ENCODE results near the gene KCNN4. TPM values are rescaled to one million over a fixed set of nuclear protein-coding genes. Genes with fewer than 3 reads are reported as not detected.
"Not testable (repeated sequence)": the region's sequence is repeated elsewhere in the genome, so short reads cannot be mapped to it uniquely, and the experiment has no call there.

Gene KCNN4
- total and polyA plus RNA-seq, 5 experiments from 2014 or later, result 7.6 to 103 (median 28.6) TPM

GRCh38 chr19:43768273-43769050 lies 12.3 kb downstream of the KCNN4 start:
- Mint-ChIP-seq H3K27ac (peak overlapping the region in 6 of 10 donors; percentile 2 to 86 (median 36)), H3K4me3 (no peak overlapping the region), H3K4me1 (peaks cover 22 to 42% (median 35%) of the 10 kb centered on the region in 4 donors), H3K9me3 (no peaks in the 10 kb centered on the region), H3K36me3 (peaks cover 0 to 52% (median 4%) of the 10 kb centered on the region in 3 donors), H3K27me3 (no peaks in the 10 kb centered on the region)
- DNase-seq (peak in 1 of 10 donors; percentile 22), ATAC-seq (no peak)
- POLR2A ChIA-PET, result interaction anchor here (0.5 to 6.5 kb wide), 3 partner anchors 9 to 19 kb away, joined by 3 to 70 read pairs (median 14); partner anchors contain the start of genes KCNN4 and SMG9

GRCh38 chr19:43767818-43768217 lies 13.0 kb downstream of the KCNN4 start:
- Mint-ChIP-seq H3K27me3 (no peaks in the 10 kb centered on the region), H3K27ac (peak overlapping the region in 7 of 10 donors; percentile 15 to 91 (median 57)), H3K9me3 (no peaks in the 10 kb centered on the region), H3K36me3 (peaks cover 0 to 46% (median 4%) of the 10 kb centered on the region in 3 donors), H3K4me3 (no peak overlapping the region), H3K4me1 (peaks cover 25 to 45% (median 37%) of the 10 kb centered on the region in 4 donors)
- no peak for DNase-seq
- POLR2A ChIA-PET, result interaction anchor here (0.5 to 6.5 kb wide), 3 partner anchors 10 to 20 kb away, joined by 3 to 70 read pairs (median 14); partner anchors contain the start of genes KCNN4 and SMG9
- ATAC-seq, result no peak

- DNase-seq (peak in 1 of 10 donors; percentile 41), ATAC-seq (no peak)
- H3K9me3 Mint-ChIP-seq, result no peaks in the 10 kb centered on the region
- H3K36me3 Mint-ChIP-seq, result peaks cover 0 to 42% (median 4%) of the 10 kb centered on the region in 3 donors
- POLR2A ChIA-PET, result interaction anchor here (4.0 to 6.5 kb wide), 2 partner anchors 11 to 13 kb away, joined by 14 to 70 read pairs; partner anchors contain the start of genes KCNN4 and SMG9
- no peak overlapping the region for H3K4me3 Mint-ChIP-seq
- peaks cover 25 to 47% (median 36%) of the 10 kb centered on the region in 4 donors for H3K4me1 Mint-ChIP-seq
- H3K27ac Mint-ChIP-seq, result peak overlapping the region in 9 of 10 donors; percentile 33 to 95 (median 88)
- H3K27me3 Mint-ChIP-seq, result no peaks in the 10 kb centered on the region
Measured at GRCh38 chr19:43767316-43767715, 13.5 kb downstream of the KCNN4 start.

DNA sequence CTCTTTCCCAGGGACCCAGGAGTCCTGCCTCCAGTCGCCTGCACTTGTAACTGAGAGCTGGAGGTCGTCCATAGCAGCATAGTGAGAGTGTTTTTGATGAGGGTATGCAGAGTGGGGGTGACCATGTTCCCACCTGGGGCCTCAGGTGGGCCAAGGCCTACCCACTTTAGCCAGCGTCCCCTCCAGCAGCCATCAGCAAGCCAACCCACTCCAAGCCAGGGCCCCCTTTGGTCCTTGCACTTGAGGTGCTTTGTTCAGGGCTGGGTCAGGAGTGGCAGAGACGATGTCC lies 14.1 kb downstream of the KCNN4 start:
- Mint-ChIP-seq H3K4me3 (peak overlapping the region in 8 of 10 donors; percentile 12 to 58 (median 43)), H3K9me3 (no peaks in the 10 kb centered on the region), H3K27me3 (no peaks in the 10 kb centered on the region), H3K36me3 (peaks cover 0 to 39% (median 4%) of the 10 kb centered on the region in 3 donors), H3K27ac (peak overlapping the region; percentile 82 to 95 (median 90)), H3K4me1 (peaks cover 25 to 47% (median 36%) of the 10 kb centered on the region in 4 donors)
- no peak for DNase-seq
- no peak for ATAC-seq
- POLR2A ChIA-PET, result interaction anchor here (4.0 to 6.5 kb wide), 2 partner anchors 11 to 12 kb away, joined by 14 to 70 read pairs; partner anchors contain the start of genes KCNN4 and SMG9

DNA sequence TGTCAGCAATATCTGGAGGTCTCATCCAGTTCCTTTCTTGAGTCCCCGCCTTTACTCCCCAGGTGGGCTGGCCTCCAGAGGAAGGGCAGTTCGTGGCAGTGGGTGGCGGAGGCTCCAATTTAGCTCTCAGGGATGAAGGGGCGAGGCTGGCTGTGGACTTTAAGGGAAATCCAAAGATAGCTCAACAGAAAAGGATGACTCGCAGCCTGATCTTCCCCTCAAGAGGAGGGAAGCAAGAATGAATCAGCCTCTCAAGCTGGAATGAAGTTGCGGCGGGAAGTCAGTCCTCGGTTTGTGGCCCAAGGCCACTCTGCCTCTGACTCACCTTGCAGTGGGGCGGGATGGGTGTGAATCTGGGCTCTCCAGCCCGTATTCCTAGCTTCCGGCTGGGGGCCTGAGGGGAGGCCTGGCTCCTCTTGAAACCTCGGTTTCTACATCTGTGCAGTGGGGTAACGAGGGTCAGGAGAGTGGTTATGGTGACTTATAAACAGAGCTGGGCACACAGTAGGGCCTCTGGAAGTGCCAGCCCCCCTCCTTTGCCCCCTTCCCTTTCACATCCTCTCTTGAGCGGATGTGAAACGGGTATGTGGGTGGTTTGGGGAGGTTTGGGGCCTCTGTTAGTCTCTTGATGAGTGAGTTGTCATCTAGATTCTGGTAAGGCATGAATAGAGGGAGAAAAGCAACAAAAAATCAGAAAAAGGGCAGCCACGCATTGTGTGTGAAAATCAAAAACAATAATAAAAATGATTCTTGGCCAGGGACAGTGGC lies 15.5 kb downstream of the KCNN4 start:
- no peaks in the 10 kb centered on the region for H3K9me3 Mint-ChIP-seq
- H3K4me1 Mint-ChIP-seq, result peaks cover 24 to 47% (median 35%) of the 10 kb centered on the region in 4 donors
- ATAC-seq (peak; percentile 75 to 83), DNase-seq (peak in 4 of 10 donors; percentile 30 to 67 (median 40))
- POLR2A ChIA-PET, result interaction anchor here (0.6 to 6.5 kb wide), 6 partner anchors 10 to 1363 kb away, joined by 3 to 70 read pairs (median 4); partner anchors contain the start of genes KCNN4 and SMG9
- H3K36me3 Mint-ChIP-seq, result peaks cover 0 to 29% (median 4%) of the 10 kb centered on the region in 3 donors
- peak overlapping the region; percentile 16 to 75 (median 53) for H3K4me3 Mint-ChIP-seq
- H3K27ac Mint-ChIP-seq, result peak overlapping the region; percentile 82 to 95 (median 90)
- H3K27me3 Mint-ChIP-seq, result no peaks in the 10 kb centered on the region

- peaks cover 23 to 44% (median 35%) of the 10 kb centered on the region in 4 donors for H3K4me1 Mint-ChIP-seq
- not testable (repeated sequence) for H3K9me3 Mint-ChIP-seq, ATAC-seq, DNase-seq, H3K27me3 Mint-ChIP-seq
- peak overlapping the region; percentile 82 to 95 (median 90) for H3K27ac Mint-ChIP-seq
- POLR2A ChIA-PET, result interaction anchor here (0.9 to 6.5 kb wide), 5 partner anchors 10 to 20 kb away, joined by 3 to 70 read pairs (median 4); partner anchors contain the start of genes KCNN4 and SMG9
- peaks cover 0 to 26% (median 4%) of the 10 kb centered on the region in 3 donors for H3K36me3 Mint-ChIP-seq
- peak overlapping the region in 4 of 10 donors; percentile 50 to 75 (median 59) for H3K4me3 Mint-ChIP-seq
Measured at GRCh38 chr19:43764684-43765083, 16.1 kb downstream of the KCNN4 start.

DNA sequence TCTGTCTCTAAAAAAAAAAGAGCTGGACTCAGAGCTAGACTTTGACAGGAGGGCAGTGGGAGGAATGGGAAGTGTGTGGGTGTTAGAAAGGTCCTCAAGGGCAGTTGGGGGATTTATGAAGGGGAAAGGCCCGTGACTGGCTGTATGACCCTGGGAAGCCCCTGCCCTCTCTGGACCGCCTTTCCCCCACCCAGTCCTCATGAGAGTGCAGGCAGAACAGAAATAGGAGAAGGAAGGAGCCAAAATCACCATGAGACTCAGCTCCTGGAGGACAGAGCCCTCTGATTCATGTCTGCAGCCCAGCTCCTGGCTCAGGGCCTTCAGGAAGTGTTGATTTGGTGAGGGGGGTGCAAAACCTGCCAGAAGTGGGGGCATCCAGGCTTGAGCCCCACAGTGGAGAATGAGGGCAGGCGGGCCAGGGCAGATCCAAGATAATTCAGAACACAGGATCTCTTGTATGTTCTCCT lies 17.3 kb downstream of the KCNN4 start:
- H3K27ac Mint-ChIP-seq, result peak overlapping the region in 9 of 10 donors; percentile 15 to 92 (median 76)
- DNase-seq (no peak), ATAC-seq (no peak)
- peaks cover 24 to 43% (median 35%) of the 10 kb centered on the region in 4 donors for H3K4me1 Mint-ChIP-seq
- no peaks in the 10 kb centered on the region for H3K27me3 Mint-ChIP-seq
- H3K9me3 Mint-ChIP-seq, result no peaks in the 10 kb centered on the region
- H3K36me3 Mint-ChIP-seq, result peaks cover 0 to 16% (median 4%) of the 10 kb centered on the region in 3 donors
- POLR2A ChIA-PET, result interaction anchor here (3.4 to 6.5 kb wide), 2 partner anchors 9 to 14 kb away, joined by 29 to 70 read pairs; partner anchors contain the start of genes KCNN4 and SMG9
- H3K4me3 Mint-ChIP-seq, result peak overlapping the region in 2 of 10 donors; percentile 41 to 45

DNA sequence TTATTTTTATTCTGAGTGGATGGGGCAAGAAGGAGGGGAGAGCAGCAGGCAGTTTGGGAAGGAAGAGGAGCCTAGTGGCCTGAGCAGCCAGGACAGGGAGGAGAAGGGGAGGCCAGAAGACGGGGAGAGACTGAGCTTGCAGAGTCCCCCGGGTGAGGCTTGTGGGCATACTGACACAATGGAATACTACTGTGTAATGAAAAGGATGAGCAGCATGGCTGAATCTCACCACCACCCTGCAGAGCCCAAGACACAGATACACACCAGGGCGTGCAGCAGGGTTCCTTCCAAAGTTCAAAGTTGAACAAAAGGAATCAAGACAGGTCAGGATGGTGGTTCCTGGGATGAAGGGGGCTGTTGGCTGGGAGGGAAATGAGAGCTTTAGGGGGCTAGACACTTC lies 18.0 kb downstream of the KCNN4 start:
- Mint-ChIP-seq H3K9me3 (no peaks in the 10 kb centered on the region), H3K4me3 (no peak overlapping the region), H3K27me3 (no peaks in the 10 kb centered on the region), H3K4me1 (peaks cover 24 to 42% (median 35%) of the 10 kb centered on the region in 4 donors), H3K27ac (peak overlapping the region in 6 of 10 donors; percentile 17 to 82 (median 76)), H3K36me3 (peaks cover 0 to 13% (median 4%) of the 10 kb centered on the region in 3 donors)
- DNase-seq (no peak), ATAC-seq (no peak)
- POLR2A ChIA-PET, result interaction anchor here (3.4 to 6.5 kb wide), 2 partner anchors 8 to 15 kb away, joined by 29 to 70 read pairs; partner anchors contain the start of genes KCNN4 and SMG9

DNA sequence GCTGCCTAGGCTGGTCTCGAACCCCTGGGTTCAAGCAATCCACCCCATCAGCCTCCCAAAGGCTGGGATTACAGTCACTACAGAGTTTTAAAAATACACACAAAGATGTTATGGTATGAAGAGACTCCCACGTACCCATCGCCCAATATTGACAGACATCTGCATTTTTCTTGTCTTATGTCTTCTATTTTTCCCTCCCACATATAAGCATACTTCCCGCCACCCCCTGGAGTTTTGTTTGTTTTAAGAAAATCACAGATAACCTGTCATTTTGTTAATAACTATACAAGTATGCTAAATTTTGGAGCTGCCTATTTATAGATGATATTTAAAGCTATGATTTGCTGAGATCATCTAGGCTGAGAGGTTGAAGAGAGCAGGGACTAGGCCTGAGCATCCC lies 19.8 kb downstream of the KCNN4 start:
- no peaks in the 10 kb centered on the region for H3K9me3 Mint-ChIP-seq
- peaks cover 17 to 37% (median 24%) of the 10 kb centered on the region in 4 donors for H3K4me1 Mint-ChIP-seq
- no peak overlapping the region for H3K4me3 Mint-ChIP-seq
- H3K36me3 Mint-ChIP-seq, result peaks cover 0 to 3% (median 0%) of the 10 kb centered on the region in 3 donors
- H3K27me3 Mint-ChIP-seq, result no peaks in the 10 kb centered on the region
- no peak for DNase-seq
- ATAC-seq, result no peak
- POLR2A ChIA-PET, result no interaction called here
- H3K27ac Mint-ChIP-seq, result peak overlapping the region in 2 of 10 donors; percentile 62 to 82

- Mint-ChIP-seq H3K27me3 (peaks cover 0 to 4% (median 0%) of the 10 kb centered on the region in 5 donors), H3K36me3 (no peaks in the 10 kb centered on the region), H3K9me3 (no peaks in the 10 kb centered on the region), H3K27ac (no peak overlapping the region), H3K4me1 (peaks cover 15 to 33% (median 19%) of the 10 kb centered on the region in 4 donors), H3K4me3 (no peak overlapping the region)
- ATAC-seq, result no peak
- POLR2A ChIA-PET, result no interaction called here
- DNase-seq, result no peak
Measured at GRCh38 chr19:43759515-43759914, 21.3 kb downstream of the KCNN4 start.

- peaks cover 0 to 14% (median 2%) of the 10 kb centered on the region in 3 donors for H3K36me3 Mint-ChIP-seq
- H3K27me3 Mint-ChIP-seq, result peaks cover 0 to 4% (median 0%) of the 10 kb centered on the region in 5 donors
- H3K9me3 Mint-ChIP-seq, result no peaks in the 10 kb centered on the region
- H3K4me1 Mint-ChIP-seq, result peaks cover 17 to 51% (median 35%) of the 10 kb centered on the region in 4 donors
- peak; percentile 58 to 81 (median 70) for DNase-seq
- peak in 1 of 2 donors; percentile 26 for ATAC-seq
- peak overlapping the region; percentile 91 to 99 (median 96) for H3K4me3 Mint-ChIP-seq
- H3K27ac Mint-ChIP-seq, result peak overlapping the region; percentile 91 to 99 (median 99)
- POLR2A ChIA-PET, result interaction anchor here (0.6 to 4.1 kb wide), 13 partner anchors 9 to 1247 kb away, joined by 3 to 30 read pairs (median 4); partner anchors contain the start of genes KCNN4 and ZNF283
Measured at GRCh38 chr19:43755256-43755801, 25.4 kb downstream of the KCNN4 start.
